Measurements from ENCODE around the gene SH2D3C. TPM values are rescaled to one million over a fixed set of nuclear protein-coding genes. Genes with fewer than 3 reads are reported as not detected.

Gene SH2D3C
- total RNA-seq, 1 donor from 2014 or later, result 59.4 TPM

GRCh38 chr9:127802576-127803443 lies 24.3 kb upstream of the SH2D3C start, which contains the start of gene FPGS:
Gene FPGS (plus strand): TSS chr9:127802882. CDS start chr9:127802925, 43 bp downstream.
- DNase-seq (peak; percentile 92), ATAC-seq (peak; percentile 93 to 94)
- Histone ChIP-seq H3K4me3 (peak within 1 kb of the TSS; percentile 78), H3K27ac (peak within 1 kb of the TSS; percentile 94), H3K36me3 (peaks cover 32% of the 10 kb centered on the region), H3K4me1 (peaks cover 41% of the 10 kb centered on the region), H3K27me3 (ENCODE audit: low read depth) (no peaks in the 10 kb centered on the region), H3K9me3 (no peaks in the 10 kb centered on the region)
- intact Hi-C loops (cut with DNase I), result no loop called here
- no peak for TF ChIP-seq CTCF (IDR thresholded peaks at IDR 0.05)

GRCh38 chr9:127801955-127802575 lies 23.6 kb upstream of the SH2D3C start:
- H3K36me3 ChIP-seq, result peaks cover 24% of the 10 kb centered on the region
- DNase-seq (no peak), ATAC-seq (peak in 1 of 2 donors; percentile 2)
- peak overlapping the region; percentile 78 for H3K4me3 ChIP-seq
- no peak for TF ChIP-seq CTCF (IDR thresholded peaks at IDR 0.05)
- intact Hi-C loops (cut with DNase I), result no loop called here
- no peaks in the 10 kb centered on the region for H3K9me3 ChIP-seq
- no peaks in the 10 kb centered on the region for H3K27me3 ChIP-seq (ENCODE audit: low read depth)
- peak overlapping the region; percentile 94 for H3K27ac ChIP-seq
- peaks cover 43% of the 10 kb centered on the region for H3K4me1 ChIP-seq

- H3K27ac ChIP-seq, result peak overlapping the region; percentile 41
- H3K4me1 ChIP-seq, result peaks cover 45% of the 10 kb centered on the region
- no peak overlapping the region for H3K4me3 ChIP-seq
- intact Hi-C loops (cut with DNase I), result no loop called here
- no peaks in the 10 kb centered on the region for H3K9me3 ChIP-seq
- ATAC-seq (no peak), DNase-seq (no peak)
- H3K27me3 ChIP-seq (ENCODE audit: low read depth), result no peaks in the 10 kb centered on the region
- TF ChIP-seq CTCF (IDR thresholded peaks at IDR 0.05), result no peak
- H3K36me3 ChIP-seq, result peaks cover 13% of the 10 kb centered on the region
Observed at GRCh38 chr9:127796852-127797370, 18.4 kb upstream of the SH2D3C start.

DNA sequence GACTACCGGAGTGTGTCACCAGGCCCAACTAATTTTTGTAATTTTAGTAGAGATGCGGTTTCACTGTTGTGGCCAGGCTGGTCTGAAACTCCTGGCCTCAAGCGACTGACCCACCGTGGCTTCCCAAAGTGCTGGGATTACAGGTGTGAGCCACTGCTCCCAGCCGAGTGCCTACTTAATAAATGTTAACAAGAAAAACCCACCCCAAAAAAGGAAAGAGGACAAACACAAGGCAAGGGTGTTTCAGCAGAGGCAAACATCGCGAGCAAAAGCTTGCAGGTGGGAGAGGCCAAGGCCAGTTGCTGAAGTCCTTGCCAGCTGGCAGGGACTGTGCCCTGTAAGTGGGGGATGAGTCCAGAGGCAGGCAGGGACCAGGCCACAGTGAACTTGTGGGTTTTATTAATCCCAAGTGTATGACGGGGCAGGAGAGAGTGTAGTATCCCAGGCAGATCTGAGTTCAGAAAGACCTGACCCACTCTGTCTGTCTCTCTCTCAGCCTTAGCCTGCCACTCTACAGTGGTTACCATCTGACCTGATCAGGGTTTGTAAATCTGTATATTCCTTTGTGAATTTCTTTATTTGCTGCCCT lies 17.9 kb upstream of the SH2D3C start:
- DNase-seq, result peak; percentile 64
- peaks cover 39% of the 10 kb centered on the region for H3K4me1 ChIP-seq

More for the DNA sequence above, 17.9 kb upstream of the SH2D3C start:
- Histone ChIP-seq H3K27me3 (ENCODE audit: low read depth) (no peaks in the 10 kb centered on the region), H3K36me3 (peaks cover 19% of the 10 kb centered on the region), H3K4me3 (no peak overlapping the region), H3K9me3 (no peaks in the 10 kb centered on the region), H3K27ac (peak overlapping the region; percentile 41)
- ATAC-seq, result peak; percentile 55 to 59
- intact Hi-C loops (cut with DNase I), result no loop called here
- no peak for TF ChIP-seq CTCF (IDR thresholded peaks at IDR 0.05)

Measured in lower lobe of right lung (tissue), 2 donors.